HEK293 (cell line): ENCODE data around the gene GUCY1B1.

Experiments
- BCL11A ChIP-seq: fragments of 450-650 bp; formaldehyde crosslinking; IDR thresholded peaks from 2 replicates; pipeline ENCODE4 v1.5.1; 2016; ENCODE audit warnings: low read depth, missing biosample characterization, missing genetic modification characterization
- BCL6B ChIP-seq: fragments of 450-650 bp; formaldehyde crosslinking; IDR thresholded peaks from 2 replicates; pipeline ENCODE4 v1.5.1; 2017; ENCODE audit warnings: missing biosample characterization, missing genetic modification characterization
- CTCF ChIP-seq: fragments of 450-650 bp; formaldehyde crosslinking; IDR thresholded peaks from 2 replicates; pipeline ENCODE4 v1.5.1; 2016; ENCODE audit warnings: missing biosample characterization, missing genetic modification characterization
- GLIS2 ChIP-seq: fragments of 450-650 bp; formaldehyde crosslinking; IDR thresholded peaks from 2 replicates; pipeline ENCODE4 v1.5.1; 2016; ENCODE audit warnings: missing biosample characterization, missing genetic modification characterization
- KLF10 ChIP-seq: fragments of 450-650 bp; IDR thresholded peaks from 2 replicates; pipeline ENCODE4 v1.5.1; 2018; ENCODE audit warnings: missing biosample characterization, mild to moderate bottlenecking, missing genetic modification characterization
- KLF9 ChIP-seq: fragments of 450-650 bp; formaldehyde crosslinking; IDR thresholded peaks from 2 replicates; pipeline ENCODE4 v1.5.1; 2016; ENCODE audit warnings: missing biosample characterization, missing genetic modification characterization, low read depth
- MEIS1 ChIP-seq: sonication (generic); formaldehyde crosslinking; IDR thresholded peaks from 2 replicates; pipeline ENCODE4 v1.8.1; 2022; ENCODE audit warnings: missing genetic modification reagents, mild to moderate bottlenecking, borderline replicate concordance
- OSR2 ChIP-seq: fragments of 450-650 bp; formaldehyde crosslinking; IDR thresholded peaks from 2 replicates; pipeline ENCODE4 v1.5.1; 2016; ENCODE audit warnings: missing biosample characterization, missing genetic modification characterization
- PRDM4 ChIP-seq: fragments of 450-650 bp; formaldehyde crosslinking; IDR thresholded peaks from 2 replicates; pipeline ENCODE4 v1.5.1; 2017; ENCODE audit warnings: missing biosample characterization, missing genetic modification characterization
- REPIN1 ChIP-seq: fragments of 450-650 bp; formaldehyde crosslinking; IDR thresholded peaks from 2 replicates; pipeline ENCODE4 v1.5.1; 2017; ENCODE audit warnings: missing biosample characterization, missing genetic modification characterization, low read depth
- TCF7L2 ChIP-seq: IDR thresholded peaks from 2 replicates; pipeline ENCODE4 v1.6.1; 2011; ENCODE audit warnings: low read depth, mild to moderate bottlenecking, inconsistent platforms, low read length, moderate library complexity, borderline replicate concordance
- ZBTB21 ChIP-seq: fragments of 450-650 bp; formaldehyde crosslinking; IDR thresholded peaks from 2 replicates; pipeline ENCODE4 v1.5.1; 2017; ENCODE audit warnings: missing biosample characterization, missing genetic modification characterization
- ZBTB8A ChIP-seq: fragments of 450-650 bp; formaldehyde crosslinking; IDR thresholded peaks from 2 replicates; pipeline ENCODE4 v1.5.1; 2016; ENCODE audit warnings: missing biosample characterization, missing genetic modification characterization
- ZNF16 ChIP-seq: fragments of 450-650 bp; formaldehyde crosslinking; IDR thresholded peaks from 2 replicates; pipeline ENCODE4 v1.5.1; 2016; ENCODE audit warnings: low read depth, missing biosample characterization, missing genetic modification characterization
- ZNF184 ChIP-seq: fragments of 450-650 bp; IDR thresholded peaks from 2 replicates; pipeline ENCODE4 v1.5.1; 2018; ENCODE audit warnings: missing biosample characterization, mild to moderate bottlenecking, missing genetic modification characterization
- ZNF202 ChIP-seq: fragments of 450-650 bp; formaldehyde crosslinking; IDR thresholded peaks from 2 replicates; pipeline ENCODE4 v1.5.1; 2016; ENCODE audit warnings: missing biosample characterization, missing genetic modification characterization, borderline replicate concordance
- ZNF274 ChIP-seq, 2 experiments: fragments of 200-500 bp in 1 of 2; fragments of 450-650 bp in 1 of 2; sonication (Bioruptor generic) in 1 of 2; formaldehyde crosslinking in 1 of 2; IDR thresholded peaks; 2 replicates each; pipeline versions ENCODE4 v1.5.1 to v1.6.1; 2014 to 2016; ENCODE audit warnings: borderline replicate concordance in 1 of 2, inconsistent platforms in 1 of 2, low read length in 1 of 2, missing biosample characterization in 1 of 2, missing genetic modification characterization in 1 of 2
- ZNF37A ChIP-seq: fragments of 450-650 bp; IDR thresholded peaks from 2 replicates; pipeline ENCODE4 v1.5.1; 2018; ENCODE audit warnings: missing biosample characterization, missing genetic modification characterization
- ZNF48 ChIP-seq: fragments of 450-650 bp; formaldehyde crosslinking; IDR thresholded peaks from 2 replicates; pipeline ENCODE4 v1.5.1; 2016; ENCODE audit warnings: missing biosample characterization, missing genetic modification characterization
- ZNF580 ChIP-seq: fragments of 450-650 bp; formaldehyde crosslinking; IDR thresholded peaks from 2 replicates; pipeline ENCODE4 v1.5.1; 2016; ENCODE audit warnings: missing biosample characterization, missing genetic modification characterization
- ZNF600 ChIP-seq: fragments of 450-650 bp; formaldehyde crosslinking; IDR thresholded peaks from 2 replicates; pipeline ENCODE4 v1.5.1; 2016; ENCODE audit warnings: missing biosample characterization, missing genetic modification characterization
- ZNF610 ChIP-seq: fragments of 450-650 bp; formaldehyde crosslinking; IDR thresholded peaks from 2 replicates; pipeline ENCODE4 v1.5.1; 2016; ENCODE audit warnings: missing biosample characterization, missing genetic modification characterization, borderline replicate concordance
- ZNF626 ChIP-seq: fragments of 450-650 bp; sonication (Bioruptor Pico); formaldehyde crosslinking; IDR thresholded peaks from 2 replicates; pipeline ENCODE4 v1.5.1; 2018; ENCODE audit warnings: missing biosample characterization, missing genetic modification characterization, inconsistent platforms
- ZNF654 ChIP-seq: fragments of 450-650 bp; formaldehyde crosslinking; IDR thresholded peaks from 2 replicates; pipeline ENCODE4 v1.5.1; 2016; ENCODE audit warnings: low read depth, missing biosample characterization, missing genetic modification characterization
- ZNF664 ChIP-seq: fragments of 450-650 bp; formaldehyde crosslinking; IDR thresholded peaks from 2 replicates; pipeline ENCODE4 v1.5.1; 2016; ENCODE audit warnings: missing biosample characterization, missing genetic modification characterization
- ZNF670 ChIP-seq: fragments of 450-650 bp; formaldehyde crosslinking; IDR thresholded peaks from 2 replicates; pipeline ENCODE4 v1.5.1; 2016; ENCODE audit warnings: missing biosample characterization, missing genetic modification characterization, low read depth
- ZNF776 ChIP-seq: fragments of 450-650 bp; formaldehyde crosslinking; IDR thresholded peaks from 2 replicates; pipeline ENCODE4 v1.5.0; 2017; ENCODE audit warnings: missing biosample characterization, missing genetic modification characterization, borderline replicate concordance
- ZNF830 ChIP-seq: fragments of 450-650 bp; IDR thresholded peaks from 2 replicates; pipeline ENCODE4 v1.5.0; 2018; ENCODE audit warnings: missing biosample characterization, missing genetic modification characterization, low read depth, mild to moderate bottlenecking, moderate library complexity
- TF ChIP-seq, protein P1 (sequence below): fragments of 450-650 bp; formaldehyde crosslinking; optimal IDR thresholded peaks from 2 replicates; pipeline ENCODE3; 2016; ENCODE audit warnings: missing biosample characterization, mild to moderate bottlenecking, missing genetic modification characterization
- TF ChIP-seq, protein P2 (sequence below): IDR thresholded peaks from 2 replicates; pipeline ENCODE4 v1.6.1; 2011; ENCODE audit warnings: mild to moderate bottlenecking, low read depth, low read length, borderline replicate concordance

The GUCY1B1 gene

GRCh38 chr4:155758481-155759371 lies at the start of gene GUCY1B1 (continued):
- TF ChIP-seq PRDM4 (tag by site-specific recombination), result no peak
- TF ChIP-seq, protein P1, sequence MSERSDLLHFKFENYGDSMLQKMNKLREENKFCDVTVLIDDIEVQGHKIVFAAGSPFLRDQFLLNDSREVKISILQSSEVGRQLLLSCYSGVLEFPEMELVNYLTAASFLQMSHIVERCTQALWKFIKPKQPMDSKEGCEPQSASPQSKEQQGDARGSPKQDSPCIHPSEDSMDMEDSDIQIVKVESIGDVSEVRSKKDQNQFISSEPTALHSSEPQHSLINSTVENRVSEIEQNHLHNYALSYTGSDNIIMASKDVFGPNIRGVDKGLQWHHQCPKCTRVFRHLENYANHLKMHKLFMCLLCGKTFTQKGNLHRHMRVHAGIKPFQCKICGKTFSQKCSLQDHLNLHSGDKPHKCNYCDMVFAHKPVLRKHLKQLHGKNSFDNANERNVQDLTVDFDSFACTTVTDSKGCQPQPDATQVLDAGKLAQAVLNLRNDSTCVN (tag by site-specific recombination), result peak; percentile 84
- TF ChIP-seq ZNF776 (tag by site-specific recombination), result no peak
- TF ChIP-seq ZNF16, result no peak
- 0 out of 2 replicates have a peak, but pooled peaks have one; percentile 13 for TF ChIP-seq ZNF610 (tag by site-specific recombination)
- peak; percentile 82 for TF ChIP-seq ZNF600 (tag by site-specific recombination)
- no peak for TF ChIP-seq ZBTB21 (tag by site-specific recombination)
- TF ChIP-seq ZNF670, result no peak
- TF ChIP-seq KLF9 (tag by site-specific recombination), result no peak
- peak; percentile 18; the same call in 1 of the 2 replicates for TF ChIP-seq ZBTB8A (tag by site-specific recombination)
- TF ChIP-seq ZNF184, result no peak
- no peak for TF ChIP-seq TCF7L2
- TF ChIP-seq MEIS1 (CRISPR knock-in tag), result no peak
- TF ChIP-seq CTCF, result peak; percentile 84
- no peak for TF ChIP-seq ZNF580 (tag by site-specific recombination)
- no peak for TF ChIP-seq ZNF626
- TF ChIP-seq, protein P2, sequence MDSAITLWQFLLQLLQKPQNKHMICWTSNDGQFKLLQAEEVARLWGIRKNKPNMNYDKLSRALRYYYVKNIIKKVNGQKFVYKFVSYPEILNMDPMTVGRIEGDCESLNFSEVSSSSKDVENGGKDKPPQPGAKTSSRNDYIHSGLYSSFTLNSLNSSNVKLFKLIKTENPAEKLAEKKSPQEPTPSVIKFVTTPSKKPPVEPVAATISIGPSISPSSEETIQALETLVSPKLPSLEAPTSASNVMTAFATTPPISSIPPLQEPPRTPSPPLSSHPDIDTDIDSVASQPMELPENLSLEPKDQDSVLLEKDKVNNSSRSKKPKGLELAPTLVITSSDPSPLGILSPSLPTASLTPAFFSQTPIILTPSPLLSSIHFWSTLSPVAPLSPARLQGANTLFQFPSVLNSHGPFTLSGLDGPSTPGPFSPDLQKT, result no peak
- no peak for TF ChIP-seq REPIN1 (tag by site-specific recombination)
- TF ChIP-seq ZNF48 (tag by site-specific recombination), result no peak
- TF ChIP-seq ZNF274 (IDR thresholded peaks at IDR 0.05; ENCODE audit: low read length), result no peak
- TF ChIP-seq ZNF274 (tag by site-specific recombination; IDR thresholded peaks at IDR 0.05; ENCODE audit: borderline replicate concordance), result no peak
- TF ChIP-seq ZNF654 (tag by site-specific recombination), result no peak
- no peak for TF ChIP-seq OSR2 (tag by site-specific recombination)
- TF ChIP-seq BCL6B (tag by site-specific recombination), result no peak
- no peak for TF ChIP-seq ZNF37A
- TF ChIP-seq ZNF830, result no peak
- no peak for TF ChIP-seq BCL11A (tag by site-specific recombination)
- peak; percentile 92 for TF ChIP-seq GLIS2 (tag by site-specific recombination)
- no peak for TF ChIP-seq ZNF664 (tag by site-specific recombination)
- no peak for TF ChIP-seq ZNF202
- peak; percentile 87 for TF ChIP-seq KLF10 (tag by site-specific recombination)
